ENCODE measurements around the gene AIG1.

Gene AIG1

DNA sequence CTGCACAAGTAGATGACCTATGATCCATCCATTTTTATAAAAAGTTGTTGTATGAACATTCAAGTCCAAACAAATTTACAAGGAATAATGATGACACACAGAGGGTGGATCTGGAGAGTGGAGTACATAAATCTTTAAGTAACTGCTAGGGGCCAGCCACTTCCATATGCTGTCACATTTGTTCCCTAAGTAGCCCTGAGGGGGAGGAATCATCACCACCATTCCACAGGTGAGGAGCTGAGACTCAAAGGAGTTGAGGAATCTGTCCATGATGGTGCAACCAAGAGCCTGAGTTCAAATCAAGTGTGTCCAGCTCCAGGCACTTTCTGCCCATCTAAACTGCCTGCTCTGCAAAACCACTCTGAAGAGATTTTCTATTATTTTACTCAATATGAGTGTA lies 132.1 kb downstream of the AIG1 start:
- DNase-seq (ENCODE audit: low read depth in 1 of 2, low spot score in 1 of 2): no peak

GRCh38 chr6:143193571-143194094 lies 132.9 kb downstream of the AIG1 start:
- no peak for DNase-seq (ENCODE audit: low read depth in 1 of 2, low spot score in 1 of 2)

DNA sequence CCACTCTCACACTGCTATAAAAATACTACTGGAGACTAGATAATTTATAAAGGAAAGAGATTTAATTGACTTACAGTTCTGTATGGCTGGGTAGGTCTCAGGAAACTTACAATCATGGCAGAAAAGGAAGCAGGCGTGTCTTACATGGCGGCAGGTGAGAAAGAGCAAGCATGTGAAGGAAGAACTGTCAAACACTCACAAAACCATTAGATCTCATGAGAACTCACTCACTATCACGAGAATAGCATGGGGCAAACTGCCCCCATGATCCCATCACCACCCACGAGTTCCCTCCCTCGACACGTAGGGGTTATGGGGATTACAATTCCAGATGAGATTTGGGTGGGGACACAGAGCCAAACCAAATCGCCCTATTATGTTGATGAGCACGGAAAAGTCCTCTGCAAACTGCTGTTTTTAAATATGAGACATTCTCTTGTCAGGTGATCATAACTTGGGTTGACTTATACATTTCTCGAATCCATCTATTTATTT lies 133.5 kb downstream of the AIG1 start:
- DNase-seq (ENCODE audit: low read depth in 1 of 2, low spot score in 1 of 2): no peak

GRCh38 chr6:143195349-143195845 lies 134.7 kb downstream of the AIG1 start:
- DNase-seq (ENCODE audit: low read depth in 1 of 2, low spot score in 1 of 2): no peak

DNA sequence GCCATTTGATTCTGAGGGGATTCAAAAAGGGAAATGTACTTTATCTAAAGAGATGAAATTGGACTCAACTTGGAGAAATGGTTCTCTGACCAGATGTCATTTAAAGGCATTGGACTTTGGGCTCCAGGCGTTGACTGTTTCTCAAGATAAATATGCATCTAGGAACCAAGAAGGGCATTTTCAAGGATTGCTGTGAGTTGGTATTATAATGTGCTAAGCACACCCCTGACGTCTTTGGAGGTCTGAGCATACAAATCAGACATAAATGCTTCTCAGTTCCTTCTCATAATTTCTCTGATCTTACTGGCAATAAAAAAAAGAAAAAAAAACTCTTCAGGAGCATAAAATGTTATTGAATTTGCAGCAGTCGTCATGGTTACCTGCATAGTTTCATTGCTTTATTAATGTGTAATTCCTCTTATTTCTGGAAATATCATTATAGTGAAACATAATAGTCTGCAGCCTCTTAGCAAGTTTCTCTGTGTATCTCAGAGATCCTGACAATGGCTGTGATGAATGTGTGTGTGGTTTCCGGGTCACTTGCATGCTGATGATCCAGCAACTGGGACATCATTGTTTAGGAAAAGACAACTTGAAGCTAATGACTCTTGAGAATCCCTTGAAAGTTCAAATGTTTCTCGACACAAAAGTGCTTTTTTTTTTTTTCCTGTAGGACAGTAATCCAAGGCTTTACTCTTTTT lies 136.0 kb downstream of the AIG1 start:
- DNase-seq (ENCODE audit: low read depth in 1 of 2, low spot score in 1 of 2): no peak

DNA sequence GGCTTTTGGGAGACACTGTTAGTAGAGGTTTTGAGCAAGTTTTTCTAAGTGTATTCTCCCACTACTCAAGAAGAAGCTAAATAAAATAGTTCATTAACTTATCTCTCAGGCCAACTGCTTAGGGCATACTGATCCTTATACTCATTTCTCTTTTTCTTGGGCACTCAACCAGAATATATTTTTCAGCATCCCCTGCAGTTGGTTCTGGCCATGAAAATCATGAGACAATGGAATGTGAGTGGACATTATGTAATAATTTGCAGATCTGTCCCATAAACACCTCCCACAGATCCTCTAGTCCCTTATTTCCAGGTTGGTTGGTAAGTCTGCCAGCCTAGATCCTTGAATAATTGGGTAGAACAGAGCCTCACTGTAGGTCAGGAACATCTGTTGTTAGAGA lies 136.7 kb downstream of the AIG1 start:
- no peak for DNase-seq (ENCODE audit: low read depth in 1 of 2, low spot score in 1 of 2)

DNA sequence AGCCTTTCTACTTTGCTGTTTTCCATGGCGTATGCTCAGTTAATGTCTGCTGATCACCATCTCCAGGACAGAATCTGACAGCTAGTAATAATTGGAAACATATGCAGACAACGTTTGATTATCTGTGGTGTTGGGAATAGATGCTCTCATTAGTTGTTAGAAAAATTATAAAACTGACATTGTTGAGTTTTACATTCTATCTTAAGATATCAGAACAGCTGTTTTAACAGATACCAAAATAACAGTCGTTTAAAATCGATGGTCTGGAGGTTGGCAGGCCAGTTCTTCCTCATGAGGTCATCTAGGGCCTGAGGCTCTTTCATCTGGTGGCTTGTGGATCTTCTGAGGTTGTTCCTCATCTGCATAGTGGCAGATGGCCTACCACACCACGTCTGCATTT lies 137.6 kb downstream of the AIG1 start:
- DNase-seq (ENCODE audit: low read depth in 1 of 2, low spot score in 1 of 2): no peak

GRCh38 chr6:143199291-143199690 lies 138.6 kb downstream of the AIG1 start:
- no peak for DNase-seq (ENCODE audit: low read depth in 1 of 2, low spot score in 1 of 2)

- DNase-seq (ENCODE audit: low read depth in 1 of 2, low spot score in 1 of 2): no peak
Measured at GRCh38 chr6:143200167-143200770, 139.6 kb downstream of the AIG1 start.

DNA sequence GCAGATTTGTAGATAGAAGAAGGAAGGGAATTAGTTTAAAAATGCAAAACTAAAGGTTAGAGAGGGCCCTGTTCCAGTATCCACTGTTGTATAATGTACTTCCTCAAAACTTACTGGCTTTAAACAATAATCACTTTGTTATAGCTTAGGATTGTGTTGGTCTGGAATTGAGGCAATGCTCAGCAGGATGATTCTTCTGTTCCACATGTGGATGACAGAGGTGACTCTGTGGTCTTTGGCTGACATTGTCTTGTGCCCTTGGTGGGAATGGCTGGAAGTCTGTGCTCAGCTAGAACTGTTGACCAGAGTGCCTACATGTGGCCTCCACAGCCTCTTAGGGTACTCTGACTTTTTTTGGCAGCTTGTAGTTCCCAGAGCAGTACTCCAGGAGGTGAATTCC lies 143.4 kb downstream of the AIG1 start:
- DNase-seq (ENCODE audit: low read depth in 1 of 2, low spot score in 1 of 2): no peak

GRCh38 chr6:143205131-143205535 lies 144.4 kb downstream of the AIG1 start:
- no peak for DNase-seq (ENCODE audit: low read depth in 1 of 2, low spot score in 1 of 2)

- no peak for DNase-seq (ENCODE audit: low read depth in 1 of 2, low spot score in 1 of 2)
Measured at GRCh38 chr6:143205585-143205984, 144.9 kb downstream of the AIG1 start.

DNA sequence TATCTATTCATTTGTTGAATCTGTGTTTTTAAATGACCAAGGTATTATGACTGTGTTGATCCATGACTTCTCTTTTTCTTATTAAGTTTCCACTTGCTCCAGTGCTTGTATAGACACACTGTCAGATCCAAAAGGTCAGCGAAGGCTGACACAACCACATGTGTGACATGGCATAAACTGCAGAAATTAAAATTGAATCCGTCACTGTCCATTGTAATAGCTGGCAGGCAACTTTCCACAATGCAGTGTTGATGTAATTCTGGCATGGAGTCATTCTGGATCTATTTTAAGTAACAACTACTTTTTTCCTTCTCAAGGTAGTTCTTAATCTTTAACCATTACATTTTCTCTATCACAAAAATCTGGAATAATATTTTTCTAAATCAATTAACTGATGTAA lies 145.3 kb downstream of the AIG1 start:
- no peak for DNase-seq (ENCODE audit: low read depth in 1 of 2, low spot score in 1 of 2)

DNA sequence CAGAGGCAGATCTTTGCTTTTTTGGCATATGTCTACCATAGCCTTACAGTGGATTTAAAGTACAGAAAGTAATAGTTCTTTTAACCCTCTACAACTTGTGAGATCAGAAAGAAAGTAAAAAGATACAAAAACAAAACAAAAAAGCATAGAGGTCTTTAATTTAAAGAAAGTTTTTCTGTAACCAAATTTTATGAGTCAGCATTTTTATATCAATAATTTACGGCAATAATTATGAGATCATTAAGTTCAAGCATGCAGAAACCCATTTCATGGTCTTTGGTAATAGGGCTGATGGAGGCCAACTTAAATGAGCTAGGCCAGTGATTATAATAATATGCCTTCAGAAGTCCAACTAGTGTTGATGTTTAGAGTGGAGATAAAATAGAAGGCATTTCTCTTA lies 145.9 kb downstream of the AIG1 start:
- no peak for DNase-seq (ENCODE audit: low read depth in 1 of 2, low spot score in 1 of 2)

GRCh38 chr6:143210420-143210819 lies 149.7 kb downstream of the AIG1 start:
- DNase-seq (ENCODE audit: low read depth in 1 of 2, low spot score in 1 of 2): no peak

DNA sequence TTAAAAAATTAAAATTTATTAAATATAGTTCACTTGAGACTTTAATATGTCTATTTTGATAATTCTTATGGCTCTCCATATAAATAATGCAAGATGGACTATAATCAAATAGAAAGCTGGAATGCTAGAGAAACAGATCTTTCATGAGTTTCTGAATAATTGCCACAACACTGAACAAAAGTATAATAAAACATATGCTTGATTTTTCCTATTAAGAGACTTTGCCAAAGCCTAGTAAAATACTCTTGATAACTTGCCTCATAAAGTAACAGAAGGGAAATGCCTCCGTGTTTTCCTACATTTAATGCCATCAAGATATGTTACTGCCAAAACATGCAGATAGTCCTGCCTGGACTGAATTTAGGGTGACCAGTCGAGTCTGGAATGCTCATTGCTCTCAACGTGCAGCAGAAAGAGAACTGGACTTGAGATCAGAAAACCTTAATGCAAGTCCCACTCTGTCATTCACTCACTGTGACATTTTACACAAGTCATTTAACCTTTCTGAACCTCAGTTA lies 153.2 kb downstream of the AIG1 start:
- DNase-seq (ENCODE audit: low read depth in 1 of 2, low spot score in 1 of 2): no peak

DNA sequence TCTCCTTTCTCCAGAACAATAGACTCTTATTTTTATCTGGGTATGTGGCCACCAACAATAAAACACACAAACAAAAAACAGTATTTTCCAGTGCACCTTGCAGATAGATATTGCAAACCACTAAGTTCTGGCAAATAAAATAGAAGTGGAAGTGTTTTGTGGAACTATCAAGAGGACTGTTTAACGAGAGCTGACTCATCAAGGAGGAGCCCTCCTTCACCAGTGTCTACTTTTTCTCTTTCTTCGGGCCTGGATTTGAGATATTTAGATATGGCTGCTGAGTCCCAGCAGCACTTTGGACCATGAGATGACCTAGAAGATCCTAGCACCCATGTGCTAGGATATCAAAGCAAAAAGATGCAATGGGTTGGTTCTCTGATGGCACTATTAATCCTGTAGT lies 154.7 kb downstream of the AIG1 start:
- no peak for DNase-seq (ENCODE audit: low read depth in 1 of 2, low spot score in 1 of 2)

GRCh38 chr6:143215771-143216170 lies 155.1 kb downstream of the AIG1 start:
- no peak for DNase-seq (ENCODE audit: low read depth in 1 of 2, low spot score in 1 of 2)

- DNase-seq (ENCODE audit: low read depth in 1 of 2, low spot score in 1 of 2): no peak
Measured at GRCh38 chr6:143218233-143218632, 157.5 kb downstream of the AIG1 start.

- no peak for DNase-seq (ENCODE audit: low read depth in 1 of 2, low spot score in 1 of 2)
Measured at GRCh38 chr6:143221698-143222097, 161.0 kb downstream of the AIG1 start.

DNA sequence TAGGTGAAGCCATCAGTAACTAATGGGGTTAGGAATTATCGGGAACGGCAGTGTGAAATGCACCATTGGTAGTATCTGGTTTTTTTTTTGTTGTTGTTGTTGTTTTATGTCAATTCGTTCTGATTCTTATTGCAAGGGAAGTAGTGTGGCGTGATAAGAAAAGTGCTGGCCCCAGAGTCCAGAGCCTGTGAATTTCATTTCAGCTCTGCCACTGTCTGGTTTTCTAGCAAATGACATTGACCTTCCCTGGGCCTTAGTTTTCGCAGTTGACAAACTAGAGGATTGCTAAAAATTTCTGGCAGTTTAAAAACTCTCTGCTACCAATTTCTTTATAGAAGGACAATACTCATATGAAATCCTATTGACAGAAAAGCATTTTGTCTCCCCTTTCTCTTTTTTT lies 161.6 kb downstream of the AIG1 start:
- no peak for DNase-seq (ENCODE audit: low read depth in 1 of 2, low spot score in 1 of 2)

DNA sequence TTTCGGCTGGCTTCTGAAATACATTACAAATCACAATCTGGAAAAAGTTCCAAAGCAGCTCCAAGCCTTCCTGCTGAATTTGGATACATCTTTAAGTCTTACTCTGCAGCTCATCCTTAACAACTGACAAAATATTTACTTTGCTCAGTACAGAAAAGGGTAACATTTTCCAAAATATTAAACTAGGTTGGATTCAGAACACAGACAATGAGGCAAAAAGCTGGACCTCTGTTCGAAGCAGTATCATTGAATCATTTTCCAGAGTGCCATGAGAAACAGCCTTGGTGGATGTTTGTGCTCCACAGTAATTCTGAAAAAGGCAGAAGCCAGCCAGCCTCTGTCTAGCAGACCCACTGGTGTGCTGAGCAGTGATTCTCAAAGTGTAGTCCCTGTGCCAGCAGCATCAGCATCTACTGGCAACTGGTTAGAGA lies 162.1 kb downstream of the AIG1 start:
- no peak for DNase-seq (ENCODE audit: low read depth in 1 of 2, low spot score in 1 of 2)

All from stimulated activated CD4-positive, alpha-beta T cell treated with anti-CD3 and anti-CD28 coated beads, Interleukin-15, amount 100 ng/mL, for 1 hour (primary cell).